Effector memory CD8-positive, alpha-beta T cell (primary cell): ENCODE measurements around the gene HM13.

ENCODE experiments used
- ATAC-seq: fragments of 150-1000 bp; cut with Tn5 transposase; replicated peaks from 2 replicates; pipeline ENCODE4 v1.10.0; 2021; ENCODE audit warnings: mild to moderate bottlenecking, moderate library complexity
- DNase-seq, 3 experiments: peaks; one replicate each; pipeline ENCODE4 v3.0.0; 2021
- H3K27ac Mint-ChIP-seq, 2 donors: one replicate each; pipeline ENCODE4 v1.8.0; 2022; ENCODE audit warnings: mild to moderate bottlenecking in 2 of 2, mixed read lengths in 2 of 2, moderate library complexity in 2 of 2
- H3K27me3 Mint-ChIP-seq, 2 donors: one replicate each; pipeline ENCODE4 v1.8.0; 2022; ENCODE audit warnings: mixed read lengths in 2 of 2
- H3K36me3 Mint-ChIP-seq: one replicate; pipeline ENCODE4 v1.8.0; 2022; ENCODE audit warnings: mild to moderate bottlenecking, moderate library complexity, mixed read lengths; ENCODE audit not compliant: insufficient read depth
- H3K4me1 Mint-ChIP-seq, 2 donors: one replicate each; pipeline ENCODE4 v1.8.0; 2022; ENCODE audit warnings: low read depth in 2 of 2, mixed read lengths in 2 of 2
- H3K4me3 Mint-ChIP-seq, 2 donors: one replicate each; pipeline ENCODE4 v1.8.0; 2022; ENCODE audit warnings: mild to moderate bottlenecking in 2 of 2, mixed read lengths in 2 of 2, moderate library complexity in 2 of 2
- H3K9me3 Mint-ChIP-seq, 2 donors: one replicate each; pipeline ENCODE4 v1.8.0; 2022; ENCODE audit warnings: mixed read lengths in 2 of 2

HM13 gene

GRCh38 chr20:31615416-31615815 is 101.2 kb downstream of the HM13 start:
- no peak overlapping the region for H3K4me3 Mint-ChIP-seq
- no peak overlapping the region for H3K27ac Mint-ChIP-seq
- H3K4me1 Mint-ChIP-seq, result peaks cover 0 to 4% of the 10 kb centered on the region in 2 donors
- H3K9me3 Mint-ChIP-seq, result no peaks in the 10 kb centered on the region
- DNase-seq (no peak), ATAC-seq (no peak)
- peaks cover 18 to 34% of the 10 kb centered on the region in 2 donors for H3K27me3 Mint-ChIP-seq
- peaks cover 14% of the 10 kb centered on the region for H3K36me3 Mint-ChIP-seq

GRCh38 chr20:31617432-31618104 is 103.3 kb downstream of the HM13 start:
- Mint-ChIP-seq H3K27me3 (peaks cover 18 to 27% of the 10 kb centered on the region in 2 donors), H3K9me3 (no peaks in the 10 kb centered on the region), H3K4me1 (peaks cover 0 to 4% of the 10 kb centered on the region in 2 donors), H3K4me3 (no peak overlapping the region), H3K27ac (no peak overlapping the region), H3K36me3 (peaks cover 13% of the 10 kb centered on the region)
- no peak for ATAC-seq
- no peak for DNase-seq
